Fibroblast of the conjunctiva (primary cell): ENCODE measurements around the gene CD74.

Source experiments
- DNase-seq: peaks from one replicate; pipeline ENCODE4 v3.0.0-alpha.2; 2010; ENCODE audit warnings: low read depth

Gene CD74

DNA sequence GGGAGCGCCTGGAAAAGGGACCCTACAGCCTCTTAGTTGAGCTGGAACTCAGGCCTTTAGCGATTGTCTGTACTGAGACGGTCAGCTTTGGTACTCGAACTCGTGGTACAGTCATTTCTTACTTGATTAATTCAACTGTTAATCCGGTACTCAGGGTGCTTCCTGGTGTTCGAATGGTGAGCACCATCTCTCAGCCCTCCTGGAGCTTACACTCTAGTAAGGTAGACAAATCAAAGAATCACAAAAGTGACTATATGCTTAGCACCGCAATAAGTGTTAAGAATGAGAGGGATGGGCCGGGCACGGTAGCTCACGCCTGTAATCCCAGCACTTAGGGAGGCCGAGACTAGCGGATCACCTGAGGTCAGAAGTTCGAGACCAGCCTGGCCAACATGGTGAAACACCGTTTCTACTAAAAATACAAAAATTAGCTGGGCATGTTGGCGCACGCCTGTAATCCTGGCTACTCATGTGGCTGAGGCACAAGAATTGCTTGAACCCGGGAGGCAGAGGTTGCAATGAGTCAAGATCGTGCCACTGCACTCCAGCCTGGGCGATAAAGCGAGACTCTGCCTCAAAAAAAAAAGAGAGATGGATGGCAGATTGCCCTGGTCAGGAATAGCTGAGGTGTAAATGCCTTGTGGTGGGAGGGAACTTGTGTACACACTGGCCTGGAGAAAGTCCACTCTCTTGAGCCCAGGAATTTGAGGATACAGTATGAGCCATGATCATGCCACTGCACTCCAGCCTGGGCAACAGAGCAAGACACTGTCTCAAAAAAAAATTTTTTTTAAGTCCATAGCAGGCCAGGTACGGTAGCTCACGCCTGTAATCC is 54.2 kb downstream of the CD74 start:
- DNase-seq, result no peak

- DNase-seq, result peak; percentile 83
These were observed 55.1 kb downstream of the CD74 start, which contains the start of gene TCOF1 for GRCh38 chr5:150357326-150358260. Gene TCOF1, plus strand, starts transcription at chr5:150357697. Its CDS starts 50 bp downstream, at chr5:150357747.

GRCh38 chr5:150356575-150357294 is 56.0 kb downstream of the CD74 start:
- DNase-seq, result no peak

- DNase-seq, result no peak
These were observed 56.9 kb downstream of the CD74 start for GRCh38 chr5:150355791-150356190.

GRCh38 chr5:150353032-150353675 is 59.6 kb downstream of the CD74 start:
- DNase-seq, result no peak

GRCh38 chr5:150352244-150353031 is 60.3 kb downstream of the CD74 start:
- no peak for DNase-seq
